Activated CD4-positive, alpha-beta T cell treated with anti-CD3 and anti-CD28 coated beads for 36 hours (primary cell): Measurements from ENCODE around the gene POPDC3. TPM values are rescaled to one million over a fixed set of nuclear protein-coding genes. Genes with fewer than 3 reads are reported as not detected.

Experiments
- ATAC-seq: fragments of 200-7000 bp; cut with Tn5 transposase; one replicate; pipeline ENCODE4 v1.10.0; 2021; ENCODE audit warnings: mild to moderate bottlenecking, moderate library complexity
- CTCF ChIA-PET: fragments of 350-600 bp; sonication (Branson Sonifier 250); formaldehyde crosslinking; loops from one replicate; lab custom pipeline; 2021; ENCODE audit warnings: antibody characterized with exemption; lab: Charles Lee
- POLR2A ChIA-PET: fragments of 350-600 bp; sonication (Branson Sonifier 250); formaldehyde crosslinking; loops from one replicate; lab custom pipeline; 2021; ENCODE audit warnings: antibody characterized with exemption, inconsistent platforms; lab: Charles Lee
- DNase-seq: peaks from one replicate; pipeline ENCODE4 v3.0.0-alpha.2; 2020
- H3K27ac Mint-ChIP-seq: one replicate; pipeline ENCODE4 v1.8.0; 2021; ENCODE audit warnings: mixed read lengths
- H3K27me3 Mint-ChIP-seq: one replicate; pipeline ENCODE4 v1.8.0; 2021; ENCODE audit warnings: mixed read lengths
- H3K36me3 Mint-ChIP-seq: one replicate; pipeline ENCODE4 v1.8.0; 2021; ENCODE audit warnings: low read depth, mixed read lengths
- H3K4me1 Mint-ChIP-seq: one replicate; pipeline ENCODE4 v1.8.0; 2021; ENCODE audit warnings: mixed read lengths
- H3K4me3 Mint-ChIP-seq: one replicate; pipeline ENCODE4 v1.8.0; 2021; ENCODE audit warnings: mild to moderate bottlenecking, moderate library complexity, mixed read lengths
- H3K9me3 Mint-ChIP-seq: one replicate; pipeline ENCODE4 v1.8.0; 2021; ENCODE audit warnings: low read depth, mixed read lengths
- intact Hi-C, 2 experiments: fragments of 100-400 bp; cut with DNase I in 1 of 2; cut with micrococcal nuclease in 1 of 2; formaldehyde crosslinking; loops; one replicate each; pipeline versions ENCODE4 v1.14.2 to v1.15.1; 2022 to 2024; cut with DNase I, micrococcal nuclease
- total RNA-seq, 2 experiments: library from RNA; stranded (reverse); gene quantifications; one replicate each; pipeline ENCODE4 v1.2.3, GENCODE V29; 2021

Gene POPDC3
- total RNA-seq, 2 experiments from 2014 or later = not detected

- intact Hi-C loops = no loop called here
- no peak overlapping the region for H3K4me3 Mint-ChIP-seq
- H3K27ac Mint-ChIP-seq = no peak overlapping the region
- peaks cover 16% of the 10 kb centered on the region for H3K27me3 Mint-ChIP-seq
- peaks cover 8% of the 10 kb centered on the region for H3K4me1 Mint-ChIP-seq
- ATAC-seq (no peak), DNase-seq (no peak)
- CTCF ChIA-PET = no interaction called here
- H3K36me3 Mint-ChIP-seq = no peaks in the 10 kb centered on the region
- no peaks in the 10 kb centered on the region for H3K9me3 Mint-ChIP-seq
- POLR2A ChIA-PET = no interaction called here
These were observed 32.0 kb upstream of the POPDC3 start for GRCh38 chr6:105211831-105212230.

- Mint-ChIP-seq H3K27ac (no peak overlapping the region), H3K9me3 (no peaks in the 10 kb centered on the region), H3K27me3 (peaks cover 22% of the 10 kb centered on the region), H3K36me3 (no peaks in the 10 kb centered on the region), H3K4me1 (peaks cover 8% of the 10 kb centered on the region), H3K4me3 (no peak overlapping the region)
- ChIA-PET CTCF (interaction anchor here (1.5 kb wide), 1 partner anchor 123 kb away, joined by 4 read pairs; no protein-coding TSS in a partner anchor), POLR2A (no interaction called here)
- intact Hi-C loops = no loop called here
- DNase-seq = no peak
- ATAC-seq = no peak
These were observed 31.2 kb upstream of the POPDC3 start for GRCh38 chr6:105210932-105211531.

GRCh38 chr6:105209950-105210706 is 30.3 kb upstream of the POPDC3 start:
- Mint-ChIP-seq H3K27ac (no peak overlapping the region), H3K27me3 (peaks cover 23% of the 10 kb centered on the region), H3K9me3 (no peaks in the 10 kb centered on the region), H3K4me3 (no peak overlapping the region), H3K36me3 (no peaks in the 10 kb centered on the region), H3K4me1 (peaks cover 8% of the 10 kb centered on the region)
- DNase-seq (no peak), ATAC-seq (no peak)
- intact Hi-C loops = no loop called here
- CTCF ChIA-PET = interaction anchor here (0.6 to 1.5 kb wide), 2 partner anchors 122 to 997 kb away, joined by 3 to 4 read pairs; no protein-coding TSS in a partner anchor
- POLR2A ChIA-PET = interaction anchor here (0.6 kb wide), 1 partner anchor 116 kb away, joined by 3 read pairs; no protein-coding TSS in a partner anchor

GRCh38 chr6:105207524-105208269 is 27.9 kb upstream of the POPDC3 start:
- DNase-seq (no peak), ATAC-seq (no peak)
- Mint-ChIP-seq H3K4me1 (peaks cover 8% of the 10 kb centered on the region), H3K27me3 (peaks cover 22% of the 10 kb centered on the region), H3K9me3 (no peaks in the 10 kb centered on the region), H3K36me3 (no peaks in the 10 kb centered on the region), H3K27ac (no peak overlapping the region), H3K4me3 (no peak overlapping the region)
- intact Hi-C loops = no loop called here
- ChIA-PET CTCF (no interaction called here), POLR2A (no interaction called here)

- no peak for DNase-seq
- peaks cover 24% of the 10 kb centered on the region for H3K27me3 Mint-ChIP-seq
- CTCF ChIA-PET = no interaction called here
- H3K27ac Mint-ChIP-seq = no peak overlapping the region
- no peaks in the 10 kb centered on the region for H3K36me3 Mint-ChIP-seq
- H3K4me1 Mint-ChIP-seq = no peaks in the 10 kb centered on the region
- intact Hi-C loops = no loop called here
- POLR2A ChIA-PET = no interaction called here
- no peak for ATAC-seq
- no peak overlapping the region for H3K4me3 Mint-ChIP-seq
- H3K9me3 Mint-ChIP-seq = no peaks in the 10 kb centered on the region
These were observed 25.0 kb upstream of the POPDC3 start for GRCh38 chr6:105204768-105205167.

GRCh38 chr6:105204331-105204730 is 24.5 kb upstream of the POPDC3 start:
- ChIA-PET CTCF (no interaction called here), POLR2A (no interaction called here)
- Mint-ChIP-seq H3K36me3 (no peaks in the 10 kb centered on the region), H3K4me3 (no peak overlapping the region), H3K27me3 (peaks cover 24% of the 10 kb centered on the region), H3K9me3 (no peaks in the 10 kb centered on the region), H3K27ac (no peak overlapping the region), H3K4me1 (no peaks in the 10 kb centered on the region)
- DNase-seq (no peak), ATAC-seq (no peak)
- intact Hi-C loops = no loop called here

GRCh38 chr6:105202486-105202885 is 22.7 kb upstream of the POPDC3 start:
- Mint-ChIP-seq H3K4me1 (no peaks in the 10 kb centered on the region), H3K4me3 (no peak overlapping the region), H3K9me3 (no peaks in the 10 kb centered on the region), H3K27me3 (peaks cover 19% of the 10 kb centered on the region), H3K27ac (no peak overlapping the region), H3K36me3 (no peaks in the 10 kb centered on the region)
- DNase-seq (no peak), ATAC-seq (no peak)
- CTCF ChIA-PET = no interaction called here
- intact Hi-C loops = no loop called here
- POLR2A ChIA-PET = no interaction called here

GRCh38 chr6:105200133-105200730 is 20.4 kb upstream of the POPDC3 start:
- H3K4me1 Mint-ChIP-seq = no peaks in the 10 kb centered on the region
- no peak overlapping the region for H3K27ac Mint-ChIP-seq
- intact Hi-C loops = no loop called here
- POLR2A ChIA-PET = no interaction called here
- ATAC-seq (no peak), DNase-seq (no peak)
- peaks cover 13% of the 10 kb centered on the region for H3K27me3 Mint-ChIP-seq
- no peaks in the 10 kb centered on the region for H3K9me3 Mint-ChIP-seq
- no peak overlapping the region for H3K4me3 Mint-ChIP-seq
- H3K36me3 Mint-ChIP-seq = no peaks in the 10 kb centered on the region
- CTCF ChIA-PET = no interaction called here

- no peaks in the 10 kb centered on the region for H3K4me1 Mint-ChIP-seq
- intact Hi-C loops = no loop called here
- POLR2A ChIA-PET = no interaction called here
These were observed 19.9 kb upstream of the POPDC3 start for GRCh38 chr6:105199711-105200110.

GRCh38 chr6:105196076-105196475 is 16.3 kb upstream of the POPDC3 start:
- H3K4me1 Mint-ChIP-seq = no peaks in the 10 kb centered on the region
- intact Hi-C loops = no loop called here
- ChIA-PET POLR2A (no interaction called here), CTCF (interaction anchor here (0.7 kb wide), 1 partner anchor 41 kb away, joined by 4 read pairs; no protein-coding TSS in a partner anchor)
- H3K4me3 Mint-ChIP-seq = no peak overlapping the region
- DNase-seq (no peak), ATAC-seq (no peak)
- H3K36me3 Mint-ChIP-seq = no peaks in the 10 kb centered on the region
- H3K27me3 Mint-ChIP-seq = peaks cover 10% of the 10 kb centered on the region
- H3K27ac Mint-ChIP-seq = no peak overlapping the region
- H3K9me3 Mint-ChIP-seq = no peaks in the 10 kb centered on the region

More at GRCh38 chr6:105199711-105200110, 19.9 kb upstream of the POPDC3 start:
- Mint-ChIP-seq H3K27me3 (peaks cover 14% of the 10 kb centered on the region), H3K27ac (no peak overlapping the region), H3K36me3 (no peaks in the 10 kb centered on the region), H3K4me3 (no peak overlapping the region), H3K9me3 (no peaks in the 10 kb centered on the region)
- DNase-seq = no peak
- ATAC-seq = no peak
- CTCF ChIA-PET = no interaction called here

- no peak overlapping the region for H3K27ac Mint-ChIP-seq
- no peaks in the 10 kb centered on the region for H3K4me1 Mint-ChIP-seq
- no peak overlapping the region for H3K4me3 Mint-ChIP-seq
- ChIA-PET POLR2A (no interaction called here), CTCF (no interaction called here)
- intact Hi-C loops = no loop called here
- H3K27me3 Mint-ChIP-seq = peaks cover 7% of the 10 kb centered on the region
- no peaks in the 10 kb centered on the region for H3K36me3 Mint-ChIP-seq
- H3K9me3 Mint-ChIP-seq = no peaks in the 10 kb centered on the region
- DNase-seq (no peak), ATAC-seq (no peak)
These were observed 14.8 kb upstream of the POPDC3 start for GRCh38 chr6:105194591-105194990.
